ENCODE data around the gene GAB1.

GAB1 gene

GRCh38 chr4:143337600-143338287 is 1.1 kb downstream of the GAB1 start:
- Histone ChIP-seq H3K27ac (peak overlapping the region; percentile 81), H4K20me1 (peaks cover 59% of the 10 kb centered on the region), H3K4me1 (peaks cover 48% of the 10 kb centered on the region), H3K4me2 (peak overlapping the region; percentile 87), H3K4me3 (peak overlapping the region; percentile 94), H3K9ac (peak overlapping the region; percentile 87), H3K36me3 (0 out of 2 replicates have a peak, but pooled peaks cover 5% of the 10 kb centered on the region), H3K9me3 (no peaks in the 10 kb centered on the region), H3K27me3 (no peaks in the 10 kb centered on the region)
- no peak for TF ChIP-seq Cebpa-rat (IDR thresholded peaks at IDR 0.05)

GRCh38 chr4:143338313-143338712 is 1.6 kb downstream of the GAB1 start:
- TF ChIP-seq Cebpa-rat (IDR thresholded peaks at IDR 0.05) = no peak
- Histone ChIP-seq H3K9ac (peak overlapping the region; percentile 87), H4K20me1 (peaks cover 64% of the 10 kb centered on the region), H3K4me3 (peak overlapping the region; percentile 94), H3K27ac (no peak overlapping the region), H3K27me3 (no peaks in the 10 kb centered on the region), H3K9me3 (no peaks in the 10 kb centered on the region), H3K36me3 (0 out of 2 replicates have a peak, but pooled peaks cover 5% of the 10 kb centered on the region), H3K4me1 (peaks cover 48% of the 10 kb centered on the region), H3K4me2 (peak overlapping the region; percentile 87)

GRCh38 chr4:143339497-143339896 is 2.8 kb downstream of the GAB1 start:
- peaks cover 48% of the 10 kb centered on the region for H3K4me1 ChIP-seq
- H4K20me1 ChIP-seq = peaks cover 76% of the 10 kb centered on the region
- H3K27me3 ChIP-seq = no peaks in the 10 kb centered on the region
- H3K36me3 ChIP-seq = peaks cover 9% of the 10 kb centered on the region; the same call in 1 of the 2 replicates
- H3K4me2 ChIP-seq = peak overlapping the region; percentile 87
- TF ChIP-seq Cebpa-rat (IDR thresholded peaks at IDR 0.05) = no peak
- H3K9me3 ChIP-seq = no peaks in the 10 kb centered on the region
- no peak overlapping the region for H3K27ac ChIP-seq
- peak overlapping the region; percentile 94 for H3K4me3 ChIP-seq
- no peak overlapping the region for H3K9ac ChIP-seq

- H3K27me3 ChIP-seq = no peaks in the 10 kb centered on the region
- peaks cover 90% of the 10 kb centered on the region for H4K20me1 ChIP-seq
- no peak overlapping the region for H3K9ac ChIP-seq
- peaks cover 40% of the 10 kb centered on the region for H3K4me1 ChIP-seq
- H3K4me3 ChIP-seq = no peak overlapping the region
- H3K4me2 ChIP-seq = peak overlapping the region; percentile 17; the same call in 1 of the 2 replicates
- TF ChIP-seq Cebpa-rat (IDR thresholded peaks at IDR 0.05) = no peak
- peaks cover 17% of the 10 kb centered on the region; the same call in 1 of the 2 replicates for H3K36me3 ChIP-seq
- H3K27ac ChIP-seq = no peak overlapping the region
- no peaks in the 10 kb centered on the region for H3K9me3 ChIP-seq
Measured at GRCh38 chr4:143341186-143341755, 4.6 kb downstream of the GAB1 start.

- Histone ChIP-seq H3K9ac (no peak overlapping the region), H3K4me2 (no peak overlapping the region), H3K27ac (no peak overlapping the region), H3K9me3 (no peaks in the 10 kb centered on the region), H3K27me3 (no peaks in the 10 kb centered on the region), H3K36me3 (peaks cover 21% of the 10 kb centered on the region), H3K4me3 (no peak overlapping the region), H4K20me1 (peaks cover 88% of the 10 kb centered on the region), H3K4me1 (peaks cover 39% of the 10 kb centered on the region)
- TF ChIP-seq Cebpa-rat (IDR thresholded peaks at IDR 0.05) = no peak
Measured at GRCh38 chr4:143343276-143343831, 6.7 kb downstream of the GAB1 start.

- no peak for TF ChIP-seq Cebpa-rat (IDR thresholded peaks at IDR 0.05)
- Histone ChIP-seq H3K9me3 (peaks cover 5% of the 10 kb centered on the region; the same call in 1 of the 2 replicates), H3K4me2 (no peak overlapping the region), H3K4me3 (no peak overlapping the region), H4K20me1 (peaks cover 81% of the 10 kb centered on the region), H3K9ac (no peak overlapping the region), H3K27me3 (no peaks in the 10 kb centered on the region), H3K4me1 (peaks cover 32% of the 10 kb centered on the region), H3K36me3 (peaks cover 21% of the 10 kb centered on the region), H3K27ac (no peak overlapping the region)
Measured at GRCh38 chr4:143344041-143344440, 7.4 kb downstream of the GAB1 start.

GRCh38 chr4:143344774-143345173 is 8.1 kb downstream of the GAB1 start:
- peaks cover 74% of the 10 kb centered on the region for H4K20me1 ChIP-seq
- TF ChIP-seq Cebpa-rat (IDR thresholded peaks at IDR 0.05) = no peak
- H3K4me2 ChIP-seq = no peak overlapping the region
- H3K27me3 ChIP-seq = no peaks in the 10 kb centered on the region
- H3K36me3 ChIP-seq = peaks cover 23% of the 10 kb centered on the region
- no peak overlapping the region for H3K9ac ChIP-seq
- H3K4me3 ChIP-seq = no peak overlapping the region
- H3K4me1 ChIP-seq = peaks cover 25% of the 10 kb centered on the region
- no peak overlapping the region for H3K27ac ChIP-seq
- H3K9me3 ChIP-seq = peaks cover 11% of the 10 kb centered on the region; the same call in 1 of the 2 replicates

GRCh38 chr4:143345356-143345755 is 8.7 kb downstream of the GAB1 start:
- Histone ChIP-seq H3K27me3 (no peaks in the 10 kb centered on the region), H3K9me3 (peaks cover 17% of the 10 kb centered on the region; the same call in 1 of the 2 replicates), H3K9ac (no peak overlapping the region), H3K27ac (no peak overlapping the region), H3K4me1 (peaks cover 19% of the 10 kb centered on the region), H3K4me3 (no peak overlapping the region), H3K36me3 (peaks cover 29% of the 10 kb centered on the region), H3K4me2 (no peak overlapping the region), H4K20me1 (peaks cover 68% of the 10 kb centered on the region)
- no peak for TF ChIP-seq Cebpa-rat (IDR thresholded peaks at IDR 0.05)

GRCh38 chr4:143346206-143346605 is 9.5 kb downstream of the GAB1 start:
- Histone ChIP-seq H4K20me1 (peaks cover 66% of the 10 kb centered on the region), H3K36me3 (peaks cover 36% of the 10 kb centered on the region), H3K4me1 (peaks cover 17% of the 10 kb centered on the region), H3K9ac (no peak overlapping the region), H3K9me3 (peaks cover 17% of the 10 kb centered on the region; the same call in 1 of the 2 replicates), H3K27me3 (no peaks in the 10 kb centered on the region), H3K4me2 (no peak overlapping the region), H3K27ac (no peak overlapping the region), H3K4me3 (no peak overlapping the region)
- TF ChIP-seq Cebpa-rat (IDR thresholded peaks at IDR 0.05) = no peak

Measured in BLaER1 (cell line).